ENCODE results near the gene PTN.
"Not testable (repeated sequence)": the region's sequence is repeated elsewhere in the genome, so short reads cannot be mapped to it uniquely, and the experiment has no call there.

PTN gene

DNA sequence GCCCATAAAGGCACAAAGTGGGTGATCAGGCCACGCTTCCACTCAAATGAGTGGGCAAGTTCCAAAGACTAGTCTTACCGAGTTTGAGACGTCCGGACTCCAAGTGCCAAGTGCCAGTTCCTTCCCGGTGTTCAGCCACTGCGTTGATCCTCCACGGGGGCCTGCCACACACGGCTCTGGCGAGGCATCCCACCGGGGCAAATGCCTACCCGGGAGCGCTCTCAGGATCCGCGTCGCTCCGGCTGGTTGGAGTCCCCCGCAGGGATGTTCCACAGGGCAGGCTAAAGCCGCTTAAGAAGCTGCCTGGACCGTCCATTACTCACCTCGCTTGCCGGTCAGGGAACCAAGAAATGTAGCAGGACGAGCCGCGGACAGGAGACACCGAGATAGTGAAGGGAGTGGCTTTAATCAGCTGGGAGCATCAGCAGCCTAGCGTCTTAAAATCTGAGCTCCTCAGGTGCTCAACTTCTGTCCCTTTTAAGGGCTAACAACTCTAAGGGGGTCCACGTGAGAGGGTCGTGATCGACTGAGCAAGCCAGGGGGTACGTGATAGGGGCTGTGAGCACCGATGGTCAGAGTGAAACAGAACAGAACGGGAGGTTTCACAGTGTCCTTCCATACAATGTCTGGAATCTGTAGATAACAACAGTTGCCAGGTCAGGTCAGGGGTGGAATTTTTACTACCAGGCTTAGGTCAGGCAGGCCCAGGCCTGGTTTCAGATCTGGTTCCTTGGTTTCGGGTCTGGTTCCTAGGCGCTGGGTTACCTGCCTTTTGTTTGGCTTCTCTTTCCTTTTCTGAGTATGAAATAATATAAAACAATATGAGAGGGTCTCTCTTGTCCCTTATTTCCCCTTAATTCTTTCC, 75.3 kb downstream of the PTN start:
- in situ Hi-C loops (cut with MboI; ENCODE audit: low sequenced_read_pairs), result not testable (repeated sequence)

DNA sequence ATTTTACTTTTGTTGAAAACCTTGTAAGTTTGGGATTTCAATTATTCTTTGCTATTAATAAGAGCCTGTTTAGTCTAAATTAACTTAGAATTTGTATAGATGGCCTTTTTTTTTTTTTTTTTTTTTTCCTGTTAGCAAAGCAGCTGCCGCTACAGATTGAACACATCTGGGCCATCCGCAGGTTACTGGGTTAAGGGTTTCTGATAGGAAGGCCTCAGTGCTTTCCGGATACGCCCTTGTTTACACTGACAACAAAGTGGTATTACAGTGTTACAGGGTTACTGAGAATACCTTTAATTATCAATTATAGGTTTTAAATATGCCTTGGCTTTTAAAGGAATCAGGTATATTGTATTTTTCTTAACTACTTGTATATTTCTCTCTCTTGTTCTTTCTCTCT, 76.8 kb downstream of the PTN start:
- in situ Hi-C loops (cut with MboI; ENCODE audit: low sequenced_read_pairs), result no loop called here

DNA sequence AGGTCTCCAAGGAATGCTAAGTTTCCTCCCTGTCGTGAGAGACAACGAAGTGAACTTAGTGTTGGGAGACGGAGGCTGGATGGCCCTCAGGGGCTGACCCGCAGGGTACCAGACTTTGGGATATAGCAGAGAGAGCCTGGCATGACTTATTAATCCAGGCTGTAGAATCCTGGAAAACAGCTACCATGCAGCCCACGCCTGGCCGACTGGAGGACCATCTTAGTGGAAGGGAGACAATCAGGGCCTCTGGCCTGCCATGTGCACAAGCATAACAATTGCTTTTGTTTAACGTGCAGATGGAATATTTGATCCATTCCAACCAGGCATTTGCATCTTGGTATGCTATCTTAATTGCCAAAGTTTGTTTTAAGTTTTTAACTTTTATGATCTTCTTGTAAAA, 78.1 kb downstream of the PTN start:
- in situ Hi-C loops (cut with MboI; ENCODE audit: low sequenced_read_pairs), result not testable (repeated sequence)

DNA sequence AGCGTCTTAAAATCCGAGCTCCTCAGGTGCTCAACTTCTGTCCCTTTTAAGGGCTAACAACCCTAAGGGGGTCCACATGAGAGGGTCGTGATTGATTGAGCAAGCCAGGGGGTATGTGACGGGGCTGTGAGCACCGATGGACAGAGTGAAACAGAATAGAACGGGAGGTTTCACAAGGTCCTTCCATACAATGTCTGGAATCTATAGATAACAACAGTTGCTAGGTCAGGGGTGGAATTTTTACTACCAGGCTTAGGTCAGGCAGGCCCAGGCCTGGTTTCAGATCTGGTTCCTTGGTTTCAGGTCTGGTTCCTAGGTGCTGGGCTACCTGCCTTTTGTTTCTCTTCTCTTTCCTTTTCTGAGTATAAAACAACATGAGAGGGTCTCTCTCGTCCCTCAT, 80.9 kb downstream of the PTN start:
- in situ Hi-C loops (cut with MboI; ENCODE audit: low sequenced_read_pairs), result no loop called here

DNA sequence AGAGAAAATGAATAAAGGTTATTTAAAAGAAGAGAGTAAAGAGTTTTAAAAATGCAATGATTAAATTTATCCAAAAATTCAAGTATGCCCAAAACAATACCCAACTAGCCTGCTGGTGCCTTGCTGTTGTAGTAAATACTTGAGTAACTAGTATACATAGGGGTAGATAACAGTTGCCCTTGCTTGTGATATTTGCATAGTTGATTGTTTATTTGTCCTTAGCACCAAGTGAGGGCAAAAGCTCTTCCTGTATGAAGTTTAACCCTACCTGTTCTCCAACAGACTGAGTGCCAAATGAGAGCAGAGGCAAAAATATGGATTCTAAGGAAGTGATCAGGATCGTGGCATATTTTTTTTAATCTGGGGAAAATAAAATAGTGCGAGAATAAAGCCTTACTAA, 85.0 kb downstream of the PTN start:
- in situ Hi-C loops (cut with MboI; ENCODE audit: low sequenced_read_pairs), result no loop called here

DNA sequence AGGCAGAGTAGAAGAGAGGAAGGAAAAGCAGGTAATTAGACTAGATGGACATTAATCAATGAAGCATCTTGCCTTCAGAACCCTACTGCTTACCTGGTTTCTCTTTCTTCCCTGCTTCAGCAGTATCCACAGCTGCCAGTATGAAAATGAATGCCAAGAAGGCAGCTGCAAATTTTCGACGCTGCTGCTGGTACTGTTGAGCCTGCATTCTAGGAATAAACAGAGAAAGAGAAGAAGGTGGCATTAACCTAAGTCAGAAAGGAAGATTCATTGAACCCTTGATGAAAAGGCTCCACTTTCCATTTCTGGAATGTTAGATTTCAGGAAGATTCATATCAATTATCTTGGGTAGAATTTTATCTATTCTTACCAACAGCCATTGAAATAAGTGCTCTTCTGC, 88.8 kb downstream of the PTN start:
- in situ Hi-C loops (cut with MboI; ENCODE audit: low sequenced_read_pairs), result no loop called here

DNA sequence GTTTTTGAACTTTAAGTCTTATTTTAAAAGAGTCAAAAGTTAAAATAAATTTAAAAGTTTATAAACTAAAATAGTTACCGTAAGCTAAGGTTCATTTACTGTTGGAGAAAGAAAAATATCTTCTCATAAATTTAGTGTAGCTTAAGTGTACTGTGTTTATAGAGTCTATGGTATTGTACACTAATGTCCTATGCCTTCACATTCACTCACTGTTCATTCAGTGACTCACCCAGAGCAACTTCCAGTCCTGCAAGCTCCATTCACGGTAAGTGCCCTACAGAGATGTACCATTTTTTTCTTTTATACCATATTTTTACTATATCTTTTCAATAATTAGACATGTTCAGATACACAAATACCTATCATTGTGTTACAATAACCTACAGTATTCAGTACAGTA, 97.6 kb downstream of the PTN start:
- in situ Hi-C loops (cut with MboI; ENCODE audit: low sequenced_read_pairs), result no loop called here

DNA sequence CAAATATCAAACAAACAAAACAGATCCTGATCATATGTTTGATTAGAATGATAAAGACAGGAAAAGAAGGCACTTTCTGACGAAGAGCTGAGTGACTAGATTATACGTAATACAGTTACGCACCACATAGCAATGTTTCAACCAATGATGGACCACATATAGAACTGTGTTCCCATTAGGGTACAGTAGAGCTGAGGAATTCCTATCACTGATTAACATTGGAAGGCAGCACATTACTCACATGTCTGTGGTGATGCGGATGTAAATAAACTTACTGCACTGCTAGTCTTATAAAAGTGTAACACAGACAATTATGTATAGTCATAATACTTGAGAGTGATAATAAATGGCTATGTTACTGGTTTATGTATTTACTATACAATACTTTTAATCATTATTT, 98.3 kb downstream of the PTN start:
- in situ Hi-C loops (cut with MboI; ENCODE audit: low sequenced_read_pairs), result no loop called here

DNA sequence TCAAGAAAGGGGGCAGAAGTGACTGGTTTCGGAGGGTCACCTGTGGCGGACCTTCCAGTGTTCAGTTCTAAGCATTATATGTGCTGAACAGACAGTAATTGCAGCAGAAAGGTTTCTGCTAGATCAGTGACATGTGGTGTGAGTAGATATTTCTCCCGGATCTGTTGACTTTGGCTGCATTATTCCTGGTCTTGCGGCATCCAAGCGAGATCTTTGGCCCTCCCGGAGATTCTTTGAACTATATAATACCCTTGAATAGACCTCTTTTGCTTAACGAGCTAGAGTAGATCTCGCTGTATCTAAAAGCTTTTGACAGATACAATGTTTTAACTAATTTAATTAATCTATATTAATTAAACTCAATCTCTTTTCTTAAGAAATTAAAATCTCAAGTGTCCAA, 99.8 kb downstream of the PTN start:
- in situ Hi-C loops (cut with MboI; ENCODE audit: low sequenced_read_pairs), result no loop called here

DNA sequence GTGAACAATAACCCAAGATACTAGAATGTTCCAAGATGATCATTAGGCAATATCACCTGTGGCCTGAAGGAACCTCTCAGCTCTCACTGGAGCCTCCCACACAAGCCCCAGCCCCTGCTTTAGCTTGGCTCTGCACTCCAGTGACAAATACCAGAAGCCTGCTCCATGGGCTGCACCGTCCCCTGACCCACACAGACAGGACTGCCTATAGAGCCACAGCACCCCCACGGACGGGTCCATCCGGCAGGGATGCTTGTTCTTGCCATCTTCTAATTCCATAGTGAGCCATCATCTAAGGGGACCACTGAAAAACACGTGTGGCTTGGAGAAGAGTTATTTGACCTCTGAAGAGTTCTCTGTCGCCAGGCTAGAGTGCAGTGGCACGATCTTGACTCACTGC, 100.9 kb downstream of the PTN start:
- in situ Hi-C loops (cut with MboI; ENCODE audit: low sequenced_read_pairs), result no loop called here

DNA sequence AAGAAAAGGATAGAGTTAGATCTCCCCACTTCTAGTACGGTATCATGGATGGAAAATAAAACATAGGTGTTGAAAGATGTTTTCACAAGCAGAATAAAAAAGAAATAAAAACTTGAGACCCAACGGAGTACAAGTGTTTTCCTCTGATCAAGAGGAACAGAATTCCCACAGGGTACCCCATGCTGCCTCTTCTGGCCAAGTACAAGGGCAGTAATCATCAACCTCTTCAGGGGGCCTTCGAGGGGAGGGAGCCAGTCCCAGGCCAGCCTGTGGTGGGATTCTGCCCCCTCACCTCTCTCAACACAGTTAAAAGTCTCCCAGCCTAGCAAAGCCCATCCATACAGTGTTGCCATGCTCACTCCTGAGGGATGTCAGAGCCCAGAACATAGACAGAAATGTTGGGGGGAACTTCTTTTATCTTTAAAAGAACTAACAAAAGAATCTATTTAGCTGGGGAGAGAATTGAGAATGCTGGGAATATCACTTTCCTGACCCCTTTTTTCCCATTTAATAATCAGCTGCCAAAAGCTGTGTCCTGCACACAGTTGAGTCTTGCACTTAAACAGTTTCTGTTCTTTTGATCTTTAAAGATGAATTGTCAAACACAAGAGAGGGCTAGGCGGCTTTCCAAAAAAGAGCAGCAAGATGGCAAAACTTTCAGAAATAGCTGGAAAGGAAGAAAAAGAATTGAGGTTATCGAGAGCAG, 101.7 kb downstream of the PTN start:
- in situ Hi-C loops (cut with MboI; ENCODE audit: low sequenced_read_pairs), result no loop called here

DNA sequence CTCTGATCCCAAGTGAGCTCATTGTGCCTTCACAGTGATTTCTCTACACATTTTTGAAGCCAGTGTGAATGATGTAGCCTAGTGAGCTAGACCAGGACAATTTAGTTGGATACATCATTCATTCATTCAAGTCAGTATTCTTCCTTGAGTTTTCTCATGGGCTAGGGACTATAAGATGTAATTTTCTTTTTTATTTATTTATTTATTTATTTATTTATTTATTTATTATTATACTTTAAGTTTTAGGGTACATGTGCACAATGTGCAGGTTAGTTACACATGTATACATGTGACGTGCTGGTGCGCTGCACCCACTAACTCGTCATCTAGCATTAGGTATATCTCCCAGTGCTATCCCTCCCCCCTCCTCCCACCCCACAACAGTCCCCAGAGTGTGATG, 104.3 kb downstream of the PTN start:
- in situ Hi-C loops (cut with MboI; ENCODE audit: low sequenced_read_pairs), result not testable (repeated sequence)

DNA sequence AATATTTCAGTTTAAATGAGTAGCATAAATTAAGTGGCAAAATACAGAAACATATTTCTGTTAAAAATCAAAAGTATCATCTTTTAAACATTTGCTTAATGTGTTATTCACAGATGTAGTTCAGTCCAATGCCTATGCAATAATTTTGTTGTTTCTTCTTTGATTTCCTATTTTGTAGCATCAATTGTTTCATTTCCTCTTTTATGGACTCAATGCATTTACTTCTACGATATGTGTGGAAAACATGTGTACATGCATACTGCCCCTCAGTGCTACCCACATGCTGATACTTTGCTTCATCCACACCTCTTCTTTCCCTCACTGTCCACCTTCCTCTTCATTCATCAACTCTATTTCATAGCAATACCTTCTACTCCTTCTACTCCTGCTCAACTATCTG, 108.1 kb downstream of the PTN start:
- in situ Hi-C loops (cut with MboI; ENCODE audit: low sequenced_read_pairs), result no loop called here

DNA sequence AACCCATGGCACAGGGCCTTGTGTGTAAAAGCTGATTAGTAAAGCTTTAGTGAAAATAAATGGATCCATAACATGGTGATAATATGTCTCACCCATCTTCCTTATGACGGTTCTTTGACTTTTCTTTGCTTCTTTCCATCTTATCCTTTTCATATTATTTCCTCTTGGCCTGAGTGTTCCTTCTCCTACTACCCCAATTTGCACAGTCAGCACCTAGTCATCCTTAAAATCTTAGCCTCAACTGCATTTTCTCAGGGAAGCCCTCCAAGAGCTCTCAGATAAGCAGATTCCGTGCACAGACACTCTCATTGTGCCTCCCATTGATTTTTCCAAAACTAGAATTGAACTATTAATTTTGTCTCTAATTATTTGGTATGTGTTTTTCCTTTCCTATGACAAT, 112.4 kb downstream of the PTN start:
- in situ Hi-C loops (cut with MboI; ENCODE audit: low sequenced_read_pairs), result no loop called here

DNA sequence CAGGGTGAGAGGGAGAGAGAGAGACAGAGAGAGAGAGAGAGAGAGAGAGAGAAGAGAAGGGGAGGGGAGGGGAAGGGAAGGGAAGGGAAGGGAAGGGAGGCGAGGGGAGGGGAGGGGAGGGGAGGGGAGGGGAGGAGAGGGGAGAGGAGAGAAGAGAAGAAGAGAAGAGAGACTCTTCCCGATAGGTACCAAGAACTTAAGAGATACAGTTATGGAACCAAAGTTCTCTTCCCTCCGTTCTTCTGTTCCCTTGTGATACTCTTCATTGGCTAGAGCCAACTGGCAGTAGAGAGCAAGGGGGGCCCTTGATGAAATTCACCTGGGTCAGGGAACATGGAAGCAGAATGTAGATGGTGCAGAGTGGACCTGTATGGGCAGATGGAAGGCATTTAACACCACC, 122.1 kb downstream of the PTN start:
- in situ Hi-C loops (cut with MboI; ENCODE audit: low sequenced_read_pairs), result no loop called here

DNA sequence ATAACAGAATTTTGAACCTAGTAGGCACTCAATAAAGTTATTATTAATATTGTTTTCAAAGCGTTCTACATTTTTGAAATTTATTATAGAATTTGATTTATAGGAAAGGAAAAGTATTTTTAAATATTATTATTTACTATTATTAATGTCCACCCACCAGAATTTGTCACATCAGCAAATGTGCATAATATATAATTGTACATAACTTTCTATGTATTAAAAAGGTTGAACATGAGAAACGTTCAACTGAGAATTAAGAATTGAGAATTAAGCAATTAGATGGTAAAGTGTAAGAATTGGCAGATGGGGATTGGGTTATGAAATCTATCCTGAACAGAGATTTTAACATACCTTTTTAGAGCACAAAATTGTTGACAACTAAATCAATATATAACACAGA, 129.8 kb downstream of the PTN start:
- in situ Hi-C loops (cut with MboI; ENCODE audit: low sequenced_read_pairs), result no loop called here

DNA sequence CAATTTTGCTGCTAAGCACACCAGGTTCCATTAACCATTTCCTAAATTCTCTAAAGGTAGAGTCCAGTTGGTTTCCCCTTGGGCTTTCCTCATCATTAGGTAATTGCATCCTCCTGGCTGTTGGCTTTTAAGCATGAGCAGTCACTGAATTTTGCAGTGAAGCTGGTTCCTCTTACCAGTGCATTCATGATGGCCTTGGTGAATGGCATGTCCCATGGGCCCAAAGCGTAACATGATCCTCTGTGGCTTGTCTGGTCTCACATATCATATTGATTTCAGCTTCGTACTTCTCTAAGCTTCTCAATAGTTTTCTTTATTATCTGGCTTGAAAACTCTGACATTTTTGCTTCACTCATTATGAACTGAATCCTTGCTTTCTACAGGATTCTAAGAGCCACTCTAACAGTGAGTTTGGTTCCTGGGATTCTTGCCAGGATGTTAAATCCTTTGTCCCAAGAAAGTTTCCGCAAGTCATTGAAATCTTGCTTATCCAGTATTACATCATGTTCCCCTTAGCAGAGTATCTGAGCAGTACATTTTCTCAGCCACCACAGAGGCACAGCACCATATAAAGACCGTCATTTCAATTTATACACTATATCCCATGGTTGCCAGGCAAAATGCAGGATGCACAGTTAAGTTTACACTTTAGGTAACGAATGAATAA, 134.2 kb downstream of the PTN start:
- in situ Hi-C loops (cut with MboI; ENCODE audit: low sequenced_read_pairs), result no loop called here

DNA sequence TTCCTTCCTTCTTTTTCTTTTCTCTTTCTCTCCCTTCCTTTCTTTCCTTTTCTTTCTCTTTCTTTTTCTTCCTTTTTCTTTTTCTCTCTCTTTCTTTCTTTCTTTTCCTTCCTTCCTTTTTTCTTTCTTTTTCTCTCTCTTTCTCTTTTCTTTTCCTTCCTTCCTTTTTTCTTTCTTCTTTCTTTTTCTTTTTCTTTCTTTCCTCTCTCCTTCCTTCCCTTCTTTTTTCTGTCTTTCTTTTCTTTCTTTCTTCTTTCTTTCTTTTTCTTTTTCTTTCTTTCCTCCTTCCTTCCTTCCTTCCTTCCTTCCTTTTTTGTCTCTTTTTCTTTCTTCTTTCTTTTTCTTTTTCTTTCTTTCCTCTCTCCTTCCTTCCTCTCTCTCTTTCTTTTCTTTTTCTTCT, 136.8 kb downstream of the PTN start:
- in situ Hi-C loops (cut with MboI; ENCODE audit: low sequenced_read_pairs), result no loop called here

DNA sequence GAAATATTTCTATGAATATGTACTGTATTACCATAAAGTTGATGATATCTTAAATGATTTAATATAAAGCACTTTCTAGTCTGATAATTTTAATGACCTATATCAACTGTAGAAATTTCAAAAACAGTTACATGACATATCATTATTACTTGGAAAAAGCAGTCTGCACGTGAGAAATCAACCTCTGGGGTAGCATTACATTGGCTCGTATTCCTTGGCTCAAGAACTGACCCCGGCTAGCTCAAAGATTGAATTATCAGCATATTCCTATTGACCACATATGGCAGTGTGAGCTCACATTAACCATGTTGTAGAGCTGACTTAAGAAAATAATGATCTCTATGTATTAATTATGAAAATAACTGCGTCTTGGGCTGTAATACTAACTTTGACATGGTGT, 139.3 kb downstream of the PTN start:
- in situ Hi-C loops (cut with MboI; ENCODE audit: low sequenced_read_pairs), result no loop called here

DNA sequence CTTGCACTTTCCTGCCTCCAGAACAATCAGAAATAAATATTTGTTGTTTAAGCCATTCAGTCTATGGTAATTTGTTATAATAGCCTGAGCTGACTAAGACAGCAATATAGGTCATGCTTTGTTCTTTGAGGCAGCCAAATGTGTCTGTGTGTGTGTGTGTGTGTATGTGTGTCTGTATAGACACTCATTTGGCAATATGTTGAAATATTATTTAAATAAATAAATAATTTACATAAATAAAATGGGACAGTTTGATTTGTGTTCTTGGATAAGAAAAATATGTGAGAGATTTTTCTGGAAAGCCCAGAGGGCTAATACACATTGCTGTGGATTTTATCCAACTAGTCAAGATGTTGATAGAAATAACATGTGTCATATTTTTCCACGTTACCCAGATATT, 140.2 kb downstream of the PTN start:
- in situ Hi-C loops (cut with MboI; ENCODE audit: low sequenced_read_pairs), result no loop called here

DNA sequence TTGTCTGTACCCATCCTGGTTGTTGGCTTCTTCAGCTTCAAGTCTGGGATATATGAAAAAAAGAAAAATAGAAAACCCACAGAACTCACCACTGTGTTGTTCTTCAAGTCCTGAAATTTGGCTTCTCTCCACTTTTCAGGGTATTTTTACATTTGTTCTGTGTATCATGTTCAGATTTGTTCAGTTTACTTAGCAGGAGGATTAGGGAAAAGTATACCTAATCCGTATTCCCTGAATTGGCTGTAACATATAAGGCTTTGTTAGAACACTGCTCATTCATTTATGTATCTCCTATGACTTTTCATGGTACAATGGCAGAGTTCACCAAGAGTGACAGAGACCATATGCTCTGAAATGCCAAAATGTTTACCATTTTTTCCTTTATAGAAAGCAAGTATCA, 146.9 kb downstream of the PTN start:
- in situ Hi-C loops (cut with MboI; ENCODE audit: low sequenced_read_pairs), result no loop called here

DNA sequence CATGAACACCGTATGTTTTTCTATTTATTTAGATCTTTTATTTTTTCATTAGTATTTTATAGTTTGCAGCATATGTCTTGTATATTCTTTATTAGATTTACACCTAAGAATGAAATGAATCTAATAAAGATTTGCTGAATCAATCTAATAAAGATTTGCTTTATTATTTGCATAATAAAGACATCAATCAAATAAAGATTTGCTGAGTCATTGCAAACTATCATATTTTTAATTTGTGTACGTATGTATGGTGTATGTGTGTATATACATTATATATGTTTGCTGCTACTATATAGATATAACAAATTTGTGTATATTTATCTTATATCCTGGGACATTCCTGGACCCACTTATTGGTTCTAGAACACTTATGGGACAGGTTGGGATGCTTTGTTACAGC, 147.5 kb downstream of the PTN start:
- in situ Hi-C loops (cut with MboI; ENCODE audit: low sequenced_read_pairs), result no loop called here

Data from HL-60/S4 treated with phorbol 12-myristate 13-acetate at 8.2 ng/mL for 4 days and 3 days (cell line).